Brain microvascular endothelial cell (primary cell): ENCODE results near the gene LGALSL.

Experiments used
- DNase-seq: peaks from one replicate; pipeline ENCODE4 v3.0.0-alpha.2; 2020
- H3K27ac ChIP-seq: fragments of 250-450 bp; sonication (Bioruptor Pico); 2 replicates; pipeline ENCODE4 v1.5.1; 2020; ENCODE audit warnings: mild to moderate bottlenecking, moderate library complexity
- H3K27me3 ChIP-seq: fragments of 250-450 bp; sonication (Bioruptor Pico); replicated peaks from 2 replicates; pipeline ENCODE4 v1.5.1; 2020; ENCODE audit warnings: mild to moderate bottlenecking
- H3K36me3 ChIP-seq: fragments of 250-450 bp; sonication (Bioruptor Pico); replicated peaks from 2 replicates; pipeline ENCODE4 v1.5.1; 2020; ENCODE audit warnings: mild to moderate bottlenecking
- H3K4me3 ChIP-seq: 2 replicates; pipeline ENCODE4 v1.5.1; 2011; ENCODE audit warnings: low read depth, mild to moderate bottlenecking, control low read depth, low read length, moderate library complexity
- in situ Hi-C: cut with HindIII; loops from 2 replicates; pipeline ENCODE4 v1.10.0; 2017; ENCODE audit warnings: low sequenced_read_pairs, low pct_ligation_motif_present
- TF ChIP-seq, protein P1 (sequence below): IDR thresholded peaks from 2 replicates; pipeline ENCODE4 v1.5.1; 2011; ENCODE audit warnings: low read depth, mild to moderate bottlenecking, moderate library complexity, low read length, control low read depth, inconsistent platforms; ENCODE audit errors: missing control alignments

Gene LGALSL

DNA sequence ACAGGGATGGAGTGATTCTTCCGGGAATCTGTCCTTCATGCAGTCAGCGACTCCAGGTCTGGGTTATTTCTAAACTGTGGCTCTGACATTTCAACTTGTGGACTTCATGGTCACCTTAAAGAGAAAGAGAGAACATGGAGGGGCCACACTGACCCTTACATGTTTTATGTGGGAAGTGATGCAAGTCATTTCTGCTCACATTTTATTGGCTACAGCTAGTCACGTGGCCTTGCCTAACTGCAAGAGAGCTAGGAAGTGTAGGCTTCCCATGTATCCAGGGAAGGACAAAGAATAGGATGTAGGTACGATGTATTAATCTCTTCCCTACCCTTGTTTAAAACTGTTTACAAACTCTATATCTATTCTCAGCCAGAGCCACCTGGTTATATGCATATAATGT, 39.8 kb downstream of the LGALSL start:
- in situ Hi-C loops = loop anchor here (25.0 kb wide), 1 partner anchor 431 kb away; no protein-coding TSS in a partner anchor
- Histone ChIP-seq H3K27me3 (no peaks in the 10 kb centered on the region), H3K4me3 (no peak overlapping the region), H3K27ac (no peak overlapping the region), H3K36me3 (no peaks in the 10 kb centered on the region)
- DNase-seq = no peak
- TF ChIP-seq, protein P1, sequence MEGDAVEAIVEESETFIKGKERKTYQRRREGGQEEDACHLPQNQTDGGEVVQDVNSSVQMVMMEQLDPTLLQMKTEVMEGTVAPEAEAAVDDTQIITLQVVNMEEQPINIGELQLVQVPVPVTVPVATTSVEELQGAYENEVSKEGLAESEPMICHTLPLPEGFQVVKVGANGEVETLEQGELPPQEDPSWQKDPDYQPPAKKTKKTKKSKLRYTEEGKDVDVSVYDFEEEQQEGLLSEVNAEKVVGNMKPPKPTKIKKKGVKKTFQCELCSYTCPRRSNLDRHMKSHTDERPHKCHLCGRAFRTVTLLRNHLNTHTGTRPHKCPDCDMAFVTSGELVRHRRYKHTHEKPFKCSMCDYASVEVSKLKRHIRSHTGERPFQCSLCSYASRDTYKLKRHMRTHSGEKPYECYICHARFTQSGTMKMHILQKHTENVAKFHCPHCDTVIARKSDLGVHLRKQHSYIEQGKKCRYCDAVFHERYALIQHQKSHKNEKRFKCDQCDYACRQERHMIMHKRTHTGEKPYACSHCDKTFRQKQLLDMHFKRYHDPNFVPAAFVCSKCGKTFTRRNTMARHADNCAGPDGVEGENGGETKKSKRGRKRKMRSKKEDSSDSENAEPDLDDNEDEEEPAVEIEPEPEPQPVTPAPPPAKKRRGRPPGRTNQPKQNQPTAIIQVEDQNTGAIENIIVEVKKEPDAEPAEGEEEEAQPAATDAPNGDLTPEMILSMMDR = no peak

DNA sequence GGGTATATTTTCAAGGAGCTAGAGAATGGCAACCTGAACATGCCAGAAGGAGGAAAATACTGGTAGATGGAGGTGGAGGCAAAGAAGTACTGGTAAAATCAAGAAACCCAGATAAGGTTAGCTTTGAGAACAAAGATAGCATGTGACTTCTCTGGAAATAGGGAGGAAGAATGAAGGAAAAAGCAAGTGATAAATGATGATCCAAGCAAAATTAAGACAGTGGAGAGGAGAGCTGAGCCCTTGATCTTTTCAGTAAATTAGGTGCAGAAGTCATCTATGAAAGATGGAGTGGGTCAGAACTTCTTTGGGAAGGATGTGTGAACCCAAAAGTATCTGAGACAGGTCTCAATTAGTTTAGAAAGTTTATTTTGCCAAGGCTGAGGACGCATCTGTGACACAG, 44.5 kb downstream of the LGALSL start:
- H3K36me3 ChIP-seq = no peaks in the 10 kb centered on the region
- no peak overlapping the region for H3K4me3 ChIP-seq
- no peak overlapping the region for H3K27ac ChIP-seq
- DNase-seq = no peak
- peaks cover 5% of the 10 kb centered on the region for H3K27me3 ChIP-seq
- TF ChIP-seq, protein P1 = no peak
- in situ Hi-C loops = loop anchor here (25.0 kb wide), 1 partner anchor 436 kb away; no protein-coding TSS in a partner anchor

DNA sequence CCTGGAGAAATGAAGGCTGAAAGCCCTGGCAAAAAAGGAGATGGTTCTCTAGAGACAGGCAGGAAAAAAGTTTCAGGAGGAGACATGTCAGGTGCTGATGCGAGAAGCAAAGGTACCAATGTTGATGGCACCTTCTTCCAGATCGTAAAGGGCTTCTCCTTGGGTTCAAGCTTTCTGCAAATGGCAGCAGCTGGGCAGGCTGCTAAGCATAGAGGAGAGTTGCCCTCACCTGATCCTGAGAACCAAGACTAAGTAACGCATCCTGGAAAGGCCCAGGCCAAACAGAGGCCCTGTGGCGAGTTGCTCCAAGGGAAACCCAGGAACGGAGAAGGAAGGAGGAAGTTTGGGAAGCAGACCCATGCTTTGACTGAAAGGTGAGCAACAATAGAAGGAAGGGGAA, 46.6 kb downstream of the LGALSL start:
- Histone ChIP-seq H3K36me3 (no peaks in the 10 kb centered on the region), H3K4me3 (no peak overlapping the region), H3K27ac (no peak overlapping the region), H3K27me3 (peaks cover 5% of the 10 kb centered on the region)
- TF ChIP-seq, protein P1 = no peak
- DNase-seq = no peak
- in situ Hi-C loops = no loop called here

DNA sequence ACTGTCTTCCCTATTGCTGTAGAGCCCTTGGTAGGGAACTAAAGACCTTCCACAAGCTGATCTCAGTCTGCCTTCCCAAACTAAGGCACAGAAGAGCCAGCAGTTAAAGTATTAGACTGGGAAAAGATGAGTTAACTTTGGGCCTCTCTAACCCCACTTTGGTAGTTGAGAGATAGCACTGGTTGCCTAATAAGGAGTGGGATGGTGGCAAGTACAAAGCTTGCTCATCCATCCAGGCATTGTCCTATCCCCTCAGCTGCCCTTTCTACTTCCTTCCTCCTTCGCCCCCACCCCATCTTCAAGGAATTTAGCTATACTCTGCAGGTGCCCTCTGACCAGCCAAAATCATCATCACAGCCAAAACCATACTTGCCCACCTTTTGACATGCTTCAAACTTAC, 48.0 kb downstream of the LGALSL start:
- TF ChIP-seq, protein P1 = no peak
- Histone ChIP-seq H3K4me3 (no peak overlapping the region), H3K36me3 (no peaks in the 10 kb centered on the region), H3K27me3 (peaks cover 7% of the 10 kb centered on the region), H3K27ac (no peak overlapping the region)
- in situ Hi-C loops = no loop called here
- DNase-seq = no peak

DNA sequence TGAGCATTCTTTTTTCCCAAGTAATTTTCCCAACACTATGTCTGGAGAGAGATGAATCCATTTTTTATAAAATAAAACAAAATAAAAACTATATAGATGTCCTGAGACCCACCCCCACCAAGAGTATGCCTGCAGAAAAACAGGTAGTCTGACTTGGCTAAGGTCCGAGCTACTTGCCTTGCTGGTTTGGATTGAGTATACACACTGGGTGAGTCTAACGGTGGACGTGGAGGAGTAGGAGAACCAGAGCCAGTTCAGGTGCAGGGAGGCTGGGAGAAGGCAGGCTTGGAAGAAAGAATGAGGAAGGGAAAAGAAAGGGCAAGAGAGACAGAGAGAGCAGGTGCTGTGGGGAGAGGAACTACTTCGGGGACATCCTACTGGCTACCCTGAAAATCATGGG, 48.9 kb downstream of the LGALSL start:
- Histone ChIP-seq H3K27me3 (peaks cover 10% of the 10 kb centered on the region), H3K4me3 (no peak overlapping the region), H3K27ac (no peak overlapping the region), H3K36me3 (no peaks in the 10 kb centered on the region)
- TF ChIP-seq, protein P1 = no peak
- no peak for DNase-seq
- in situ Hi-C loops = no loop called here
